ENCODE data around the gene DLX6. TPM values are rescaled to one million over a fixed set of nuclear protein-coding genes. Genes with fewer than 3 reads are reported as not detected.
A peak's percentile ranks its signal among the peaks of the same experiment; 100 is the strongest.
"Not testable (repeated sequence)": the region's sequence is repeated elsewhere in the genome, so short reads cannot be mapped to it uniquely, and the experiment has no call there.

Gene DLX6
- total RNA-seq, 1 experiment from 2014 or later: 3.4 TPM

GRCh38 chr7:97021747-97022490 lies 16.6 kb downstream of the DLX6 start:
- Histone ChIP-seq H3K36me3 (no peaks in the 10 kb centered on the region), H3K27me3 (no peaks in the 10 kb centered on the region), H3K4me3 (no peak overlapping the region), H3K9me3 (replicated peaks) (no peaks in the 10 kb centered on the region), H3K27ac (no peak overlapping the region), H3K4me1 (no peaks in the 10 kb centered on the region)
- no peak for DNase-seq

GRCh38 chr7:97022491-97023306 lies 17.3 kb downstream of the DLX6 start:
- no peak for DNase-seq
- H3K27ac ChIP-seq: no peak overlapping the region
- no peaks in the 10 kb centered on the region for H3K9me3 ChIP-seq (replicated peaks)
- H3K4me1 ChIP-seq: no peaks in the 10 kb centered on the region
- H3K36me3 ChIP-seq: no peaks in the 10 kb centered on the region
- H3K27me3 ChIP-seq: no peaks in the 10 kb centered on the region
- no peak overlapping the region for H3K4me3 ChIP-seq

GRCh38 chr7:97024209-97025129 lies 19.1 kb downstream of the DLX6 start, which contains the start of gene DLX5:
Gene DLX5 (minus strand): TSS chr7:97024831. CDS start chr7:97024623, 208 bp downstream.
- Histone ChIP-seq H3K9me3 (replicated peaks) (no peaks in the 10 kb centered on the region), H3K27ac (no peak within 1 kb of the TSS), H3K27me3 (no peaks in the 10 kb centered on the region), H3K36me3 (no peaks in the 10 kb centered on the region), H3K4me3 (no peak within 1 kb of the TSS), H3K4me1 (no peaks in the 10 kb centered on the region)
- no peak for DNase-seq

GRCh38 chr7:97025130-97025499 lies 19.8 kb downstream of the DLX6 start:
- Histone ChIP-seq H3K9me3 (replicated peaks) (no peaks in the 10 kb centered on the region), H3K27me3 (0 out of 2 replicates have a peak, but pooled peaks cover 2% of the 10 kb centered on the region), H3K4me1 (no peaks in the 10 kb centered on the region), H3K27ac (no peak overlapping the region), H3K4me3 (no peak overlapping the region), H3K36me3 (no peaks in the 10 kb centered on the region)
- no peak for DNase-seq

GRCh38 chr7:97025983-97026714 lies 20.8 kb downstream of the DLX6 start:
- Histone ChIP-seq H3K36me3 (no peaks in the 10 kb centered on the region), H3K4me3 (no peak overlapping the region), H3K9me3 (replicated peaks) (no peaks in the 10 kb centered on the region), H3K4me1 (no peaks in the 10 kb centered on the region), H3K27ac (no peak overlapping the region), H3K27me3 (0 out of 2 replicates have a peak, but pooled peaks cover 3% of the 10 kb centered on the region)
- DNase-seq: no peak

GRCh38 chr7:97026715-97027426 lies 21.5 kb downstream of the DLX6 start:
- H3K9me3 ChIP-seq (replicated peaks): no peaks in the 10 kb centered on the region
- no peaks in the 10 kb centered on the region for H3K4me1 ChIP-seq
- 0 out of 2 replicates have a peak, but pooled peaks cover 3% of the 10 kb centered on the region for H3K27me3 ChIP-seq
- no peak overlapping the region for H3K27ac ChIP-seq
- no peaks in the 10 kb centered on the region for H3K36me3 ChIP-seq
- H3K4me3 ChIP-seq: peak overlapping the region; percentile 53
- no peak for DNase-seq

GRCh38 chr7:97027427-97028234 lies 22.3 kb downstream of the DLX6 start:
- DNase-seq: peak; percentile 73 to 92
- Histone ChIP-seq H3K9me3 (replicated peaks) (no peaks in the 10 kb centered on the region), H3K27me3 (0 out of 2 replicates have a peak, but pooled peaks cover 3% of the 10 kb centered on the region), H3K27ac (no peak overlapping the region), H3K36me3 (no peaks in the 10 kb centered on the region), H3K4me3 (peak overlapping the region; percentile 53), H3K4me1 (no peaks in the 10 kb centered on the region)

- not testable (repeated sequence) for H3K36me3 ChIP-seq; H3K4me3 ChIP-seq; DNase-seq; H3K27ac ChIP-seq; H3K9me3 ChIP-seq (replicated peaks); H3K27me3 ChIP-seq; H3K4me1 ChIP-seq
Observed at GRCh38 chr7:97034213-97034852, 29.0 kb downstream of the DLX6 start.

GRCh38 chr7:97039374-97040065 lies 34.2 kb downstream of the DLX6 start:
- Histone ChIP-seq H3K4me1 (no peaks in the 10 kb centered on the region), H3K9me3 (replicated peaks) (no peaks in the 10 kb centered on the region), H3K36me3 (no peaks in the 10 kb centered on the region), H3K27me3 (no peaks in the 10 kb centered on the region), H3K4me3 (no peak overlapping the region), H3K27ac (no peak overlapping the region)
- DNase-seq: no peak

GRCh38 chr7:97043281-97043680 lies 37.9 kb downstream of the DLX6 start:
- H3K36me3 ChIP-seq: no peaks in the 10 kb centered on the region
- no peaks in the 10 kb centered on the region for H3K4me1 ChIP-seq
- no peak overlapping the region for H3K27ac ChIP-seq
- no peak for DNase-seq
- no peaks in the 10 kb centered on the region for H3K9me3 ChIP-seq (replicated peaks)
- H3K4me3 ChIP-seq: no peak overlapping the region
- H3K27me3 ChIP-seq: no peaks in the 10 kb centered on the region

Data from SJCRH30 (cell line).